ENCODE measurements around the gene SUGCT. TPM values are rescaled to one million over a fixed set of nuclear protein-coding genes. Genes with fewer than 3 reads are reported as not detected.

Gene SUGCT
- total RNA-seq, 2 experiments from 2014 or later = 0.21 to 0.61 TPM

GRCh38 chr7:40482845-40483244 is 348.0 kb downstream of the SUGCT start:
- DNase-seq = no peak
- ATAC-seq = no peak
- H3K27me3 Mint-ChIP-seq = no peaks in the 10 kb centered on the region
- no peak overlapping the region for H3K27ac Mint-ChIP-seq
- H3K4me3 Mint-ChIP-seq = no peak overlapping the region
- no peaks in the 10 kb centered on the region for H3K36me3 Mint-ChIP-seq
- H3K4me1 Mint-ChIP-seq = no peaks in the 10 kb centered on the region
- no peaks in the 10 kb centered on the region for H3K9me3 Mint-ChIP-seq (ENCODE audit: low read depth)
- CTCF ChIA-PET = no interaction called here

- CTCF ChIA-PET = no interaction called here
- no peaks in the 10 kb centered on the region for H3K36me3 Mint-ChIP-seq
- ATAC-seq = no peak
These were observed 348.8 kb downstream of the SUGCT start for GRCh38 chr7:40483630-40484029.

GRCh38 chr7:40489844-40490602 is 355.2 kb downstream of the SUGCT start:
- H3K4me1 Mint-ChIP-seq = no peaks in the 10 kb centered on the region
- ATAC-seq (no peak), DNase-seq (no peak)
- CTCF ChIA-PET = no interaction called here
- no peak overlapping the region for H3K27ac Mint-ChIP-seq
- H3K4me3 Mint-ChIP-seq = no peak overlapping the region
- no peaks in the 10 kb centered on the region for H3K27me3 Mint-ChIP-seq
- no peaks in the 10 kb centered on the region for H3K36me3 Mint-ChIP-seq
- no peaks in the 10 kb centered on the region for H3K9me3 Mint-ChIP-seq (ENCODE audit: low read depth)

More at GRCh38 chr7:40483630-40484029, 348.8 kb downstream of the SUGCT start:
- DNase-seq = no peak
- Mint-ChIP-seq H3K9me3 (ENCODE audit: low read depth) (no peaks in the 10 kb centered on the region), H3K4me1 (no peaks in the 10 kb centered on the region), H3K4me3 (no peak overlapping the region), H3K27ac (no peak overlapping the region), H3K27me3 (no peaks in the 10 kb centered on the region)

- no peak for DNase-seq
- Mint-ChIP-seq H3K4me1 (no peaks in the 10 kb centered on the region), H3K4me3 (no peak overlapping the region), H3K36me3 (no peaks in the 10 kb centered on the region), H3K9me3 (ENCODE audit: low read depth) (no peaks in the 10 kb centered on the region), H3K27me3 (no peaks in the 10 kb centered on the region), H3K27ac (no peak overlapping the region)
- no peak for ATAC-seq
- CTCF ChIA-PET = no interaction called here
These were observed 355.8 kb downstream of the SUGCT start for GRCh38 chr7:40490603-40490924.

- DNase-seq (no peak), ATAC-seq (no peak)
- Mint-ChIP-seq H3K4me3 (no peak overlapping the region), H3K27ac (no peak overlapping the region), H3K4me1 (no peaks in the 10 kb centered on the region), H3K36me3 (no peaks in the 10 kb centered on the region), H3K9me3 (ENCODE audit: low read depth) (no peaks in the 10 kb centered on the region), H3K27me3 (no peaks in the 10 kb centered on the region)
- CTCF ChIA-PET = no interaction called here
These were observed 358.1 kb downstream of the SUGCT start for GRCh38 chr7:40492946-40493345.

GRCh38 chr7:40493609-40494051 is 358.8 kb downstream of the SUGCT start:
- no peak for DNase-seq
- no peak for ATAC-seq
- Mint-ChIP-seq H3K4me1 (no peaks in the 10 kb centered on the region), H3K27ac (no peak overlapping the region), H3K27me3 (no peaks in the 10 kb centered on the region), H3K9me3 (ENCODE audit: low read depth) (no peaks in the 10 kb centered on the region), H3K36me3 (no peaks in the 10 kb centered on the region), H3K4me3 (no peak overlapping the region)
- CTCF ChIA-PET = no interaction called here

- CTCF ChIA-PET = no interaction called here
- Mint-ChIP-seq H3K27me3 (no peaks in the 10 kb centered on the region), H3K9me3 (ENCODE audit: low read depth) (no peaks in the 10 kb centered on the region), H3K4me1 (no peaks in the 10 kb centered on the region), H3K36me3 (no peaks in the 10 kb centered on the region), H3K4me3 (no peak overlapping the region), H3K27ac (no peak overlapping the region)
- DNase-seq (no peak), ATAC-seq (no peak)
These were observed 364.2 kb downstream of the SUGCT start for GRCh38 chr7:40498924-40499510.

- ATAC-seq (no peak), DNase-seq (no peak)
- CTCF ChIA-PET = no interaction called here
- Mint-ChIP-seq H3K27ac (no peak overlapping the region), H3K4me1 (no peaks in the 10 kb centered on the region), H3K27me3 (no peaks in the 10 kb centered on the region), H3K36me3 (no peaks in the 10 kb centered on the region), H3K4me3 (no peak overlapping the region), H3K9me3 (ENCODE audit: low read depth) (no peaks in the 10 kb centered on the region)
These were observed 364.9 kb downstream of the SUGCT start for GRCh38 chr7:40499718-40500117.

GRCh38 chr7:40500219-40500618 is 365.4 kb downstream of the SUGCT start:
- H3K27ac Mint-ChIP-seq = no peak overlapping the region
- no peaks in the 10 kb centered on the region for H3K9me3 Mint-ChIP-seq (ENCODE audit: low read depth)
- no peak for DNase-seq
- ATAC-seq = no peak
- H3K4me3 Mint-ChIP-seq = no peak overlapping the region
- no peaks in the 10 kb centered on the region for H3K36me3 Mint-ChIP-seq
- H3K4me1 Mint-ChIP-seq = no peaks in the 10 kb centered on the region
- H3K27me3 Mint-ChIP-seq = no peaks in the 10 kb centered on the region
- CTCF ChIA-PET = no interaction called here

- H3K27ac Mint-ChIP-seq = no peak overlapping the region
- ATAC-seq = no peak
- no peaks in the 10 kb centered on the region for H3K36me3 Mint-ChIP-seq
- H3K4me1 Mint-ChIP-seq = no peaks in the 10 kb centered on the region
- CTCF ChIA-PET = no interaction called here
- DNase-seq = no peak
- no peak overlapping the region for H3K4me3 Mint-ChIP-seq
- H3K9me3 Mint-ChIP-seq (ENCODE audit: low read depth) = peaks cover 3% of the 10 kb centered on the region
- H3K27me3 Mint-ChIP-seq = no peaks in the 10 kb centered on the region
These were observed 367.6 kb downstream of the SUGCT start for GRCh38 chr7:40502359-40502758.

GRCh38 chr7:40506158-40506557 is 371.4 kb downstream of the SUGCT start:
- no peaks in the 10 kb centered on the region for H3K36me3 Mint-ChIP-seq
- H3K27ac Mint-ChIP-seq = no peak overlapping the region
- peaks cover 3% of the 10 kb centered on the region for H3K9me3 Mint-ChIP-seq (ENCODE audit: low read depth)
- ATAC-seq (no peak), DNase-seq (no peak)
- CTCF ChIA-PET = no interaction called here
- H3K4me3 Mint-ChIP-seq = no peak overlapping the region
- no peaks in the 10 kb centered on the region for H3K27me3 Mint-ChIP-seq
- no peaks in the 10 kb centered on the region for H3K4me1 Mint-ChIP-seq

- H3K36me3 Mint-ChIP-seq = no peaks in the 10 kb centered on the region
- no peak overlapping the region for H3K27ac Mint-ChIP-seq
- DNase-seq (no peak), ATAC-seq (no peak)
- CTCF ChIA-PET = no interaction called here
- H3K4me3 Mint-ChIP-seq = no peak overlapping the region
- no peaks in the 10 kb centered on the region for H3K27me3 Mint-ChIP-seq
- peaks cover 3% of the 10 kb centered on the region for H3K9me3 Mint-ChIP-seq (ENCODE audit: low read depth)
- no peaks in the 10 kb centered on the region for H3K4me1 Mint-ChIP-seq
These were observed 372.4 kb downstream of the SUGCT start for GRCh38 chr7:40507166-40507565.

- no peaks in the 10 kb centered on the region for H3K27me3 Mint-ChIP-seq
- no peak for ATAC-seq
- CTCF ChIA-PET = no interaction called here
These were observed 374.6 kb downstream of the SUGCT start for GRCh38 chr7:40509287-40509996.

GRCh38 chr7:40516376-40516775 is 381.6 kb downstream of the SUGCT start:
- CTCF ChIA-PET = no interaction called here

More at GRCh38 chr7:40509287-40509996, 374.6 kb downstream of the SUGCT start:
- DNase-seq = no peak
- H3K27ac Mint-ChIP-seq = no peak overlapping the region
- H3K4me3 Mint-ChIP-seq = no peak overlapping the region
- no peaks in the 10 kb centered on the region for H3K4me1 Mint-ChIP-seq
- H3K9me3 Mint-ChIP-seq (ENCODE audit: low read depth) = peaks cover 3% of the 10 kb centered on the region
- H3K36me3 Mint-ChIP-seq = no peaks in the 10 kb centered on the region

More at GRCh38 chr7:40516376-40516775, 381.6 kb downstream of the SUGCT start:
- Mint-ChIP-seq H3K9me3 (ENCODE audit: low read depth) (peaks cover 9% of the 10 kb centered on the region), H3K27me3 (no peaks in the 10 kb centered on the region), H3K4me1 (no peaks in the 10 kb centered on the region), H3K27ac (no peak overlapping the region), H3K36me3 (no peaks in the 10 kb centered on the region), H3K4me3 (no peak overlapping the region)
- ATAC-seq (no peak), DNase-seq (no peak)
